ENCODE results near the gene KLHL30. TPM values are rescaled to one million over a fixed set of nuclear protein-coding genes. Genes with fewer than 3 reads are reported as not detected.
"Not testable (repeated sequence)": the region's sequence is repeated elsewhere in the genome, so short reads cannot be mapped to it uniquely, and the experiment has no call there.

KLHL30 gene
- total RNA-seq, 2 experiments from 2014 or later, result not detected

- ChIA-PET POLR2A (no interaction called here), CTCF (no interaction called here)
Observed at GRCh38 chr2:238169708-238170251, 31.3 kb downstream of the KLHL30 start.

GRCh38 chr2:238170386-238171071, 32.1 kb downstream of the KLHL30 start:
- POLR2A ChIA-PET, result no interaction called here
- CTCF ChIA-PET, result no interaction called here

DNA sequence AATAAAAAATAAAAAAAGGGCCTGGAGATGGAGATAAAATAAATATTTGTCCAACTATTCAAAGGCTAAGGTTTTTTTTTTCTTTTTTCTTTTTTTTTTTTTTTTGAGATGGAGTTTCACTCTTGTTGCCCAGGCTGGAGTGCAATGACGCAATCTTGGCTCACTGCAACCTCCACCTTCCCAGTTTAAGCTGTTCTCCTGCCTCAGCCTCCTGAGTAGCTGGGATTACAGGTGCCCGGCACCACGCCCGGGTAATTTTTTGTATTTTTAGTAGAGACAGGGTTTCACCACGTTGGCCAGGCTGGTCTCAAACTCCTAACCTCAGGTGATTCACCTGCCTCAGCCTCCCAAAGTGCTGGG, 32.6 kb downstream of the KLHL30 start:
- CTCF ChIA-PET, POLR2A ChIA-PET: not testable (repeated sequence)

DNA sequence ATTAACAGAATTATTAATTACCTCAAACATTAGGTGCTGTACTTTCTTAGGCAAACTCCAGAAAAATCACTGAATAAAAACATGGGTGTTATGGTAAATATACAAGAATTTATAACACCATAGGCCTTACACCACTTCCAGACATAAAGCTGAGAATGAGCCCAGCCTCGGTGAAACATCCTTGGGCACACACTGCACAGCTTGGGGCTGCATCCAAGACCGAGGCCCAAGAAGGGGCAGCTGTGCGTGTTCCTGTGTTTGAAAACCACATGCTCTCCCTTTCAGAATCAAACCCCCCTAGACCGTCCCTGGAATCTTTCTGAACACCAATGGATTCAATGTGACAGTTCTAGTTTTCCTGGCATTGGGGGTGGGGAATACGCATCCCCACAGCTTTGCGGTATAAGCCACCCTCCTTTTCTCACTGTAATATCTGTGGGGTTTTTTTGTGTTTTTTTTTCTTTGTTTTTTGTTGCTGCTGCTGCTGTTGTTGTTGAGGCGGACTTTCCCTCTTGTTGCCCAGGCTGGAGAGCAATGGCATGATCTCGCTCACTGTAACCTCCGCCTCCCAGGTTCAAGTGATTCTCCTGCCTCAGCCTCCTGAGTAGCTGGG, 33.2 kb downstream of the KLHL30 start:
- POLR2A ChIA-PET, result no interaction called here
- CTCF ChIA-PET, result no interaction called here

DNA sequence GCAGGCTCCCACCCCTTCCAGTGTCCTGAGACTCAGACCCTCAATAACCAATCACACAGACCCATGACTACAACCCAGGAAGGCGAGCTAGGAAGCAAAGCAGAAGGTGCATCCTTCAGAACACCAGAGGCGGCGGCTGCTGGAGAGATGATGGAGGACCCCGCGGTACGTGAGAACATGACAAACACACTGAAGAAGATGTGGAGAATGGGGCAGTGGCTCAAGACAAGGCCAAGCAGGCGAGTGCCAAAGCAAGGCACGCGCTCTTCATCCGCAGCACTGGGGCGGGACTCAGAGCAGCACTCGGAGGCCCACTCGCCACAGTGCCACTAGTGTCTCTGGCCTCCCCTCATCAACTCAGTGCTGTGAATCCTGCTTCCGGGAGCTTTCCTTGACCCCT, 34.0 kb downstream of the KLHL30 start:
- POLR2A ChIA-PET, result interaction anchor here (0.6 kb wide), 1 partner anchor 24 kb away, joined by 5 read pairs; no protein-coding TSS in a partner anchor
- CTCF ChIA-PET, result no interaction called here

DNA sequence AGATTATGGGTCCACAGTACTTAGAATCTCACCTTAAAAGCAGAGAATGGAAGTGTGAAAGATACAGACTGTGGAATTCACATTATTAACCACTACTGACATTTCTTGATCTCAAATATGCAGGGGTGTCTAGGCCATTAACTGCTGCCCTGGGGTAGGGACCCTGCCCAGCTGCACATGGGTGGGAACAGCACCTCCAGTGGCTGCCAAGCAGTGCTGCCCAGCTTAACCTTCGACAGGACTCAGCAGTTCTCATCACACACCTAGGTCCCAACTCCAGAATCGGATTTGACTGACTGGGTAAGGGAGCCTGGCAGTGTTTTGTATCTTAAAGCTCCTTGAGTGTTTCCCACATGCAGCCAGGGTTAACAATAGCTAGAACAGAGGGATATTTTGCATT, 35.2 kb downstream of the KLHL30 start:
- ChIA-PET CTCF (interaction anchor here (1.1 kb wide), 1 partner anchor 9 kb away, joined by 3 read pairs; no protein-coding TSS in a partner anchor), POLR2A (no interaction called here)

DNA sequence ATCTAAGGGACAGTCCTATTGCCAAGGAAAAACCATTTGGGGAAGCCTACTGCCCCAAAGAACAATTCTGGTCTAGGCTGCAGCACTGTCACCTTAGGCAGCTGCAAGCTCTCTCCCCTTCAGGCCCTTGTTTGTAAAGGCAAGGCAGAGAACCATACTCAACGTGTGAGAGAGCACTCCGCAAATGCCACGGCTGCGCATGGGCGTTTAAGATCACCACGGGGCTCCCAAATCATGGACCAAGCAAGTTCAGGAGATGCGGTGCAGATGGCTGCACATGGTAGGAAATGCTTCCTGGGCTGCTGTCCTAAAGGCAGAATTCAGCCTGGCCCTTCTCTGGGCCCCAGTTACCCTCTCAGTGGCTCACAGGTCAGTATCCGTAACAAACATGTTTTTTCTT, 35.8 kb downstream of the KLHL30 start:
- ChIA-PET CTCF (interaction anchor here (1.1 kb wide), 1 partner anchor 9 kb away, joined by 3 read pairs; no protein-coding TSS in a partner anchor), POLR2A (no interaction called here)

DNA sequence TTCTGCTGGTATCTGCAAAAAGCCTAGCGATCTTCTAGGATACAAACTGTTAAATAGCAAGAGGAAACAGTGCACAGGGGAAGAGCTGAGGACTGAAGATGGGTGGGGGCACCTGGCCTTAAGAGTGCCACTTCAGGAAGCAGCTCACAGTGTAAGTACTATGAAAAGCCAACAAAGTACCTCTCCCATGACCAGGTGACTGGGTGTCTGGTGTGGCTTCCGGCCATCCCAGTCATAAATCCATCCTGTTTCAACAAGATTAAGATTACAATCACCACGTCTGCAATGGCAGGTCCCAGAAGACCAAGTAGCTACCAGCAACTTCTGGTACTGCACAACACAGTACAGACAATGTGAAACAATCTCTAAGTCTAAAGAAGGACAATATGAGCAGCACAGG, 36.2 kb downstream of the KLHL30 start:
- ChIA-PET POLR2A (no interaction called here), CTCF (interaction anchor here (1.1 kb wide), 1 partner anchor 10 kb away, joined by 3 read pairs; no protein-coding TSS in a partner anchor)

DNA sequence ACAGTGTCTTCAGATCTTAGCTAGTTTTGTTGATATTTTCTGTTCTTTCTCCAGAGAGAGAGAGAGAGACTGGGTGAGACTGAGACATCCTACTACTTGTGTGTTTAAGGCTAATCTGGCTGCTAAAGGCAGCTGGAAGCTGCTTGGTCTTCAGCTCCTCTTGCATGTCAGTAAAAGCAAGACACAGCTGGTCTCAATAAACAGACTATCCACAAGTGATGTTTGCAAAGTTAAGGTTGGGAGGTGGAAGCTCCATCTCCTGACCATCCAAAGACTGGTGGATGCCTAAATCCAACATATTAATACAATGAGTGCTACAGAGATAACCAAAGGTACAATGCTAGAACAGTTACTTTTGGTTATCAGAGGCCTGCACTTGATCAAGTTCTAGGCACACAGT, 38.1 kb downstream of the KLHL30 start:
- ChIA-PET POLR2A (no interaction called here), CTCF (no interaction called here)

DNA sequence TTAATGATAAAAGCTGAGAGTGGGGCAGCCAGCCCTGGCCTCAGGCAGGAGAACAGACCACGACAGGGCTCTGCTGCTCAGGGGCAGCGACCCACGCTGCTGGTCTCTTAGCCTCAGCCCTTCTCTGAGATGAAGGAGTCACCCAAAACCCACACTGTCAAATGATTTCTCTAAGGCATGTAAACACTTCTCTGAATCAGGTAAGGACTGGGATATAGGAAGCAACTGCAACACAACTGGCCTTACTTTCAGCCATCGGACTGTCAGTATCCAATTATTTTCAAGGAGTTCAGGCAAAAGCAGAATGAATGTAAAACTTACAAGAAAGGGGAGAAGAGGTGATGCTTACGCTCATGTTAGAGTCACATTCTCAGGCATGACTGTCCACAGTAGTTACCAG, 42.1 kb downstream of the KLHL30 start:
- POLR2A ChIA-PET, result no interaction called here

DNA sequence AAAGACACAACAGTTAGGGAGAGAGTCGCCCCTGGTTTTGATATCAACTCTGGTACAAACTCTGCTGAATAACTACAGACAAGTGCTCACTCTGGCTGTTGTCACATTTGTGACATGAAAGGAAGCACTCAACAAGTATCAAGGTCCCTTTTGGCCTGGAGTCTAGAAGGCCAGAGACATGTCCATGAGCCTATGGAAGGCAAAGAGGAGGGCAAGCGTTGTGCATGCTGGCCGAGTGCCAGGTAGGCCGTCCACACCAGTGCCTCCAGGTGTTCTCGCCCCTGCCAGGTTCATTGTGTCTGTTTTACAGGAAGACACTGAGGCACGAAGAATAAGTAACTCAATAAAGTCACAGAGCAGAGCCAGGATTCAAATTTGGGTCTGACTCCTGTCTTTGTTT, 43.9 kb downstream of the KLHL30 start:
- CTCF ChIA-PET, result interaction anchor here (0.6 kb wide), 1 partner anchor 9 kb away, joined by 3 read pairs; no protein-coding TSS in a partner anchor
- POLR2A ChIA-PET, result no interaction called here

More for the DNA sequence above, 42.1 kb downstream of the KLHL30 start:
- CTCF ChIA-PET, result no interaction called here

DNA sequence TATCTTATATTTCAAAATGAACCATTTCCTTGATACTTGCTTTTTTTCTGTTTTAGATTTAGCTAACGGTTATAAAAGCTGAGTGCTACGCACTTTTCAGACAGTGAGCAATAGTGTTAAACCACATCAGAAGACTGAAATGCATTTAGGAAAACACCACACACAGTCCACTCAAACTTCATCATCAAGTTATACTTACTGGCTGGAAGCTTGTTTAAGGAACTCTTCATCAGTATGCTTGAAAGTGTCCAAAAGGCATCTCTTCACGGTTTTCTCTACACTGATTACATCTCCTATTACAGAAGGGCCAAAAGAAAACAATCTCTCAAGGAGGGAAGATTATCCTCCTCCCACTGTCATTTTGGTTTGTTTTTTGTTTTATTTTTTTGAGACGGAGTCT, 45.4 kb downstream of the KLHL30 start:
- CTCF ChIA-PET, result no interaction called here
- POLR2A ChIA-PET, result interaction anchor here (1.4 kb wide), 1 partner anchor 18 kb away, joined by 4 read pairs; no protein-coding TSS in a partner anchor

DNA sequence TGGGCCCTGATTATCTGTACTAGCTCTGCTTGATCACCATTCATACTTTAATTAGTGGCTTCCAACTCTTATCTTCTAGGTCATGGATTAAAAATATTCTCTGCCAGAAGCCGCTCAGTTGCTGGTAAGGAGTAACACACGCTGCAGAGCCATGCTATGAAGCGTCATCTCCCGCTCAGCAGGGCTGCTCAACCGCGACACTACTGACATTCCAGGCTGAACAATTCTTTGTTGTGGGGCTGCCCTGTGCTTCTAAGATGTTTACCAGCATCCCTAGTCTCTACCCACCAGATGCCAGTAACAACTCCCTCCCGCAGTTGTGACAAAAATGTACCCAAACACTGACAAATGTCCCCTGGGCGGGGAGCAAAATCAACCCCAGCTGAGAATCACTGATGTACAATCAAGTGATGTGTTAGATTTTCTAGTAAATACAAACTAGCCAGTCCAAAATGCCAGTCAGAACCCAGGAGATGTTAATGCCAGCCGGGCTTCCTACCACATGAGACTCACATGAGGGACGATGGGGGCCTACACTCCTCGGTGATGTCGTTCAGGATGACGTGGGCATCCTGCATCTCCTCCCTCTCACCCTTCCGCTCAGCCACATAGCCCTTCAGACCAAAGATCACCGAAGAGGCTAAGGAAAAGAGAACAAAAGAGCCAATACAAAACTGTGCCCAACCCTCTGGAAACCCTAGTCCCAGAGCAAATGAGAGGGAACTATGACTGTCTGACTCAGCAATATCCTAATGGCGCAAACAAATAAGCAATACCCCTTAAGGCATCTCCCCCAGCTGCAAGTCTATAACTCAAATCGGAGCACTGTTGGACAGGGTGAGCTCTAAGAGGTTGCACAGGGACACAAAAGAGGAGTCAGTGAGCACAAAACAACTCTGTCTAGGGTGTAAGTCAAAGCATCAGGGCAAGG, 49.4 kb downstream of the KLHL30 start:
- POLR2A ChIA-PET, result no interaction called here
- CTCF ChIA-PET, result no interaction called here

DNA sequence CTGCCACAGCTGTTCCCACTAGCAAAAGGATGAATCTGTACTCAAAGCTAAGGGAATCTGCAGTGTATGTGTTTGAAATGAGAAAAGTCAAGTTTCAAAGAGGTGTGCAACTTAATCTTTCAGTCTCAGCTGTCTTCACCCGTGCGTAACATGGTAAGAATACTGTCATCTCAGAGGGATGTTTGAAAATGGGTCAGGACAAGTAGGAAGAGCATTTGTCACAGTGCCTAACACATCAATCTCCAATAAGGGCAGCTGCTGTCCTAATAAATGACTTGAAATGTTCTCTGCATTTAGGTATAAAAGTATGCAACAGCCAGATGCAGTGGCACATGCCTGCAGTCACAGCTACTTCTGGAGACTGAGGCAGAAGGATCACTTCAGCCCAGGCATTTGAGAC, 52.0 kb downstream of the KLHL30 start:
- POLR2A ChIA-PET, result no interaction called here
- CTCF ChIA-PET, result interaction anchor here (0.7 kb wide), 1 partner anchor 8 kb away, joined by 3 read pairs; no protein-coding TSS in a partner anchor

Other genes starting within 250 kb of the KLHL30 start
- 10 to 100 TPM; 63.7 to 64.5 TPM for gene UBE2F, start 171.7 kb upstream of the KLHL30 start, total RNA-seq
- gene SCLY, start 77.7 kb upstream of the KLHL30 start, total RNA-seq, result 10 to 100 TPM; 87.1 to 88.0 TPM
- gene ESPNL, start 38.3 kb upstream of the KLHL30 start, total RNA-seq, result under 1 TPM; 0.04 TPM
- gene ERFE, start 20.3 kb downstream of the KLHL30 start, total RNA-seq, result under 1 TPM; 0.08 to 0.21 TPM
- gene ILKAP, start 65.0 kb downstream of the KLHL30 start, total RNA-seq, result 10 to 100 TPM; 55.3 to 56.6 TPM
- gene HES6, start 101.4 kb downstream of the KLHL30 start, total RNA-seq, result 1 to 10 TPM; 6.0 TPM
- 10 to 100 TPM; 12.6 to 14.0 TPM for gene PER2, start 149.9 kb downstream of the KLHL30 start, total RNA-seq
- gene TRAF3IP1, start 181.8 kb downstream of the KLHL30 start, total RNA-seq, result 10 to 100 TPM; 14.2 to 16.3 TPM

Data from activated CD8-positive, alpha-beta memory T cell treated with anti-CD3 and anti-CD28 coated beads for 36 hours (primary cell).